MM.1S (cell line): ENCODE measurements around the gene MRTFA.

ENCODE experiments used
- EZH2 ChIP-seq: fragments of 300-600 bp; sonication (generic); optimal IDR thresholded peaks from 2 replicates; pipeline ENCODE3; 2017; ENCODE audit warnings: low read depth, mild to moderate bottlenecking, antibody characterized with exemption, low read length, mixed read lengths
- TF ChIP-seq, protein P1 (sequence below): fragments of 300-600 bp; sonication (generic); IDR thresholded peaks from 2 replicates; pipeline ENCODE4 v1.5.1; 2016; ENCODE audit warnings: antibody characterized with exemption, low read length, mixed read lengths

DNA sequence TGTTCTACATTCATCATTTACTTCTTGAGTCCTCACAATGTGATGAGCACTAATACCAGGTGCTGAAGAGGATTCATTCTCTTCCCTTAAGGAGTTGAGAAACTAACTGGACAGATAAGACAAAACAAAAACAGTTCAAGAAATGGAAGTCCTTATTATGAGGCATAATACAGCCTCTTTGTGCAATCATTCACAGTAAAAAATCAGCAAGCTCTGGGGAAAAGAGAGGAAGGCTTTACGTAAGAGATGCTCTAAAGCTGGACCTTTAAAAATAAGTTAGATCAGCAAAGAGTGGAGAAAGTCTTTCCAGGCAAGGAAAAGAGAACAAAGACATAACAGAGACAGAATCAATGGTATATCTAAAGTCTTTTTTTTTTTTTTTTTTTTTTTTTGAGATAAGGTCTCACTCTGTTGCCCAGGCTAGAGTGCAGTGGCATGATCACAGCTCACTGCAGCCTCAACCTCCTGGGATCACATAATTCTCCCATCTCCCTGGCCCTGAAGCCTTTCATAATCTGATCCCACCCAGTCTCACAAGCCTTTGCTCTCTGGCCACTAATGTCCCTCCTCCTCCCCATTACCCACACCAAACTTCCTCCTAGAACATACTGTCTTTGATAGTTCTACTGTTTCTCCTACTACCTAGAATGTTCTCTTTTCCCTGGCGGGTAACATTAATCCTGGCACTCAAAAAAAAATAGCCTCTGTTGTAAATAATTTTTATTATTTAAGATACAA, 40.9 kb downstream of the MRTFA start:
- TF ChIP-seq, protein P1, sequence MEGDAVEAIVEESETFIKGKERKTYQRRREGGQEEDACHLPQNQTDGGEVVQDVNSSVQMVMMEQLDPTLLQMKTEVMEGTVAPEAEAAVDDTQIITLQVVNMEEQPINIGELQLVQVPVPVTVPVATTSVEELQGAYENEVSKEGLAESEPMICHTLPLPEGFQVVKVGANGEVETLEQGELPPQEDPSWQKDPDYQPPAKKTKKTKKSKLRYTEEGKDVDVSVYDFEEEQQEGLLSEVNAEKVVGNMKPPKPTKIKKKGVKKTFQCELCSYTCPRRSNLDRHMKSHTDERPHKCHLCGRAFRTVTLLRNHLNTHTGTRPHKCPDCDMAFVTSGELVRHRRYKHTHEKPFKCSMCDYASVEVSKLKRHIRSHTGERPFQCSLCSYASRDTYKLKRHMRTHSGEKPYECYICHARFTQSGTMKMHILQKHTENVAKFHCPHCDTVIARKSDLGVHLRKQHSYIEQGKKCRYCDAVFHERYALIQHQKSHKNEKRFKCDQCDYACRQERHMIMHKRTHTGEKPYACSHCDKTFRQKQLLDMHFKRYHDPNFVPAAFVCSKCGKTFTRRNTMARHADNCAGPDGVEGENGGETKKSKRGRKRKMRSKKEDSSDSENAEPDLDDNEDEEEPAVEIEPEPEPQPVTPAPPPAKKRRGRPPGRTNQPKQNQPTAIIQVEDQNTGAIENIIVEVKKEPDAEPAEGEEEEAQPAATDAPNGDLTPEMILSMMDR, result no peak
- TF ChIP-seq EZH2, result no peak
